ENCODE measurements around the gene PSMB10. TPM values are rescaled to one million over a fixed set of nuclear protein-coding genes. Genes with fewer than 3 reads are reported as not detected.

Gene PSMB10
- total RNA-seq, 1 donor from 2014 or later, result 1.2 TPM

DNA sequence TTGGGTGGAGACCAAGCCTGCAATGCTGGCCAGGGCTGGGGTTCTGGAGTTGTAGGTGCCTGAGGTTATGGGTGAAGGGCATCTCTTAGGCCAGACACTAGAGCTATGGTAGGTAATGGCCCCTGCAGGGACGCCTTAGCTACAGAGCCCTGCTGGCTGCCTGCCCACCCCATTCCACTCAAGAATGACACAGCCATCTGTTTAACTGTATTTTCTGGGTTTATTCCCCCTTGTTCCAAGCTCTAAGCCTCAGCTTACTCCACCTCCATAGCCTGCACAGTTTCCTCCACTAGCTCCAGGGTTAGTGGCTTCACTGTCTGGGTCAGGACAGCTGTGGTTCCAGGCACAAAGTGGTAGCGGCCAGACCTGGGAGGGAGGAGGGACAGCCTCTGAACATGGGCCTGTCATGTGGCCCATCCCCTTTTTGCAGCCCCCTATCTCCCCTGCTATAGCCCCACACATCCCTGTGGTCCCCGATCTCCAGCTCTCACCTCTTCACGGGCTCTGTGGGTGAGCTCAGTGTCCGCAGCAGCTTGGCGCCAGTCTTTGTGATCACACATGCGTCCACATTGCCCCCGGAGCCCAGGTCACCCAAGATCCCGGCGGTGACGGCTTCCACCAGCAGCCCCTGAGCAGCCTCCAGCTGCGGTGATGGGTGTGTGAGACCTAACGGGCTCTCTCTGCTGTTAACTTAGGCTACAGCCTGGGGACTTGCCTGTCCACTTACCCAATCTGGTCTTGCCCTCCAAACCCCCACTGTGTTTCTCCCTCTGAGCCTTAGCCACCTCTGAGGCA lies 2.1 kb downstream of the PSMB10 start:
- DNase-seq (ENCODE audit: low spot score), result no peak
- Mint-ChIP-seq H3K4me1 (peaks cover 21% of the 10 kb centered on the region), H3K4me3 (peak overlapping the region; percentile 100), H3K27me3 (ENCODE audit: insufficient read depth, low read depth) (peaks cover 16% of the 10 kb centered on the region), H3K36me3 (peaks cover 4% of the 10 kb centered on the region), H3K27ac (peak overlapping the region; percentile 2), H3K9me3 (no peaks in the 10 kb centered on the region)
- H3F3A ChIP-seq (ENCODE audit: low read depth), result peaks cover 8% of the 10 kb centered on the region
- no peak overlapping the region for H2AFZ ChIP-seq (replicated peaks)
- no peaks in the 10 kb centered on the region for H3K36me3 ChIP-seq
- H3K27me3 ChIP-seq, result no peaks in the 10 kb centered on the region
- peak overlapping the region; percentile 94 for H3K4me2 ChIP-seq
- peaks cover 12% of the 10 kb centered on the region for H3K4me1 ChIP-seq
- no peak for TF ChIP-seq EZH2phosphoT487 (IDR thresholded peaks at IDR 0.05)
- TF ChIP-seq, protein P1, sequence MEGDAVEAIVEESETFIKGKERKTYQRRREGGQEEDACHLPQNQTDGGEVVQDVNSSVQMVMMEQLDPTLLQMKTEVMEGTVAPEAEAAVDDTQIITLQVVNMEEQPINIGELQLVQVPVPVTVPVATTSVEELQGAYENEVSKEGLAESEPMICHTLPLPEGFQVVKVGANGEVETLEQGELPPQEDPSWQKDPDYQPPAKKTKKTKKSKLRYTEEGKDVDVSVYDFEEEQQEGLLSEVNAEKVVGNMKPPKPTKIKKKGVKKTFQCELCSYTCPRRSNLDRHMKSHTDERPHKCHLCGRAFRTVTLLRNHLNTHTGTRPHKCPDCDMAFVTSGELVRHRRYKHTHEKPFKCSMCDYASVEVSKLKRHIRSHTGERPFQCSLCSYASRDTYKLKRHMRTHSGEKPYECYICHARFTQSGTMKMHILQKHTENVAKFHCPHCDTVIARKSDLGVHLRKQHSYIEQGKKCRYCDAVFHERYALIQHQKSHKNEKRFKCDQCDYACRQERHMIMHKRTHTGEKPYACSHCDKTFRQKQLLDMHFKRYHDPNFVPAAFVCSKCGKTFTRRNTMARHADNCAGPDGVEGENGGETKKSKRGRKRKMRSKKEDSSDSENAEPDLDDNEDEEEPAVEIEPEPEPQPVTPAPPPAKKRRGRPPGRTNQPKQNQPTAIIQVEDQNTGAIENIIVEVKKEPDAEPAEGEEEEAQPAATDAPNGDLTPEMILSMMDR (IDR thresholded peaks at IDR 0.05), result no peak
- TF ChIP-seq EZH2 (IDR thresholded peaks at IDR 0.05), result no peak
- peak overlapping the region; percentile 78 for H3K4me3 ChIP-seq
- no peak overlapping the region for H3K27ac ChIP-seq
- peaks cover 19% of the 10 kb centered on the region for H4K20me1 ChIP-seq (ENCODE audit: low read depth)
- no peaks in the 10 kb centered on the region for H3K9me3 ChIP-seq (ENCODE audit: low read depth)
- H3K79me2 ChIP-seq (ENCODE audit: low read depth), result peaks cover 16% of the 10 kb centered on the region
- H3K9ac ChIP-seq, result no peak overlapping the region

DNA sequence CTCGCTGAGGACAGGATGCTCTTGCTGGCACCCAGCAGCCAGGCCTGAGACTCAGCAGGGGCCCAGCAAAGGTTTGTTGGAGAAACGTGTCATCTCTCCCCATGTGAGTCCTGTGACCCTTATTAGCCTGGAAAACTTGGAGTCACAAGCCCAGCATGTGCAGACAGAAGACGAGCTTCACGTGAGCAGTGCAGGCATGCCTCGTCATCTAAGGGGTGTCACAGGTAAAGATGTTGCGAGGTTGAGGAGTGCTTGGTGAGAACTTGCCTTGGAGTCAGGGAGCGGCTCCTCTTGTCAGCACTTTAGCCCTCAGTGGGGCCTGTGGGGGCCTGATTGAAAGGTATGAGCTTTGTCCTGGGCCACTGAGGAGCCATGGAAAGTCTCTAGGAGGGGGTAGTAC lies 2.8 kb downstream of the PSMB10 start:
- H3K27ac ChIP-seq, result no peak overlapping the region
- peaks cover 16% of the 10 kb centered on the region for H3K79me2 ChIP-seq (ENCODE audit: low read depth)
- H3K4me3 Mint-ChIP-seq, result peak overlapping the region; percentile 100

DNA sequence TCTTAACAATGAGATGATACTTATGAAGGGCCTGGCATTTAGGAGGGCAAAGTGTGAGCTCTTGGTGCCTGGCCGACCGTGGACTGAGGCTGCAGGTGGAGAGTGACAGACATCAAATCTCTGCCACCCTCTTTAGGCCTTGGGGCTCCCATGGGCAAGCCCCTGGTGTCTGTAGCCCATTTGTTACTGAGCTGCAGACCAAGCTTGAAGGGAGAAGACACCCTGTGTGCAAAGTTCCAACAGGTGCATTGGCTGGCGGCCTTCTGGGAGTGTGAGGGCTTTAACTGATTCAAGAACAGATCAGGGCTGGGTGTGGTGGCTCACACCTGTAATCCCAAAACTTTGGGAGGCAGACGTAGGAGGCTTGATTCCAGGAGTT lies 4.2 kb downstream of the PSMB10 start:
- Mint-ChIP-seq H3K27ac (no peak overlapping the region), H3K9me3 (no peaks in the 10 kb centered on the region), H3K36me3 (peaks cover 5% of the 10 kb centered on the region), H3K4me1 (peaks cover 21% of the 10 kb centered on the region), H3K4me3 (no peak overlapping the region), H3K27me3 (ENCODE audit: insufficient read depth, low read depth) (peaks cover 15% of the 10 kb centered on the region)
- Histone ChIP-seq H3K27me3 (no peaks in the 10 kb centered on the region), H2AFZ (replicated peaks) (no peak overlapping the region), H3K36me3 (no peaks in the 10 kb centered on the region), H3F3A (ENCODE audit: low read depth) (peaks cover 8% of the 10 kb centered on the region), H3K79me2 (ENCODE audit: low read depth) (peaks cover 13% of the 10 kb centered on the region), H3K4me3 (no peak overlapping the region), H3K9ac (no peak overlapping the region), H3K27ac (no peak overlapping the region), H4K20me1 (ENCODE audit: low read depth) (peaks cover 27% of the 10 kb centered on the region), H3K4me2 (no peak overlapping the region), H3K4me1 (peaks cover 12% of the 10 kb centered on the region), H3K9me3 (ENCODE audit: low read depth) (no peaks in the 10 kb centered on the region)
- DNase-seq (ENCODE audit: low spot score), result no peak
- no peak for TF ChIP-seq EZH2 (IDR thresholded peaks at IDR 0.05)
- no peak for TF ChIP-seq EZH2phosphoT487 (IDR thresholded peaks at IDR 0.05)
- TF ChIP-seq, protein P1 (IDR thresholded peaks at IDR 0.05), result no peak

More for the DNA sequence above, 2.8 kb downstream of the PSMB10 start:
- DNase-seq (ENCODE audit: low spot score), result no peak
- H3K36me3 ChIP-seq, result no peaks in the 10 kb centered on the region
- Mint-ChIP-seq H3K4me1 (peaks cover 21% of the 10 kb centered on the region), H3K36me3 (peaks cover 2% of the 10 kb centered on the region), H3K27me3 (ENCODE audit: insufficient read depth, low read depth) (peaks cover 15% of the 10 kb centered on the region), H3K27ac (no peak overlapping the region), H3K9me3 (no peaks in the 10 kb centered on the region)
- H3K4me1 ChIP-seq, result peaks cover 12% of the 10 kb centered on the region
- no peaks in the 10 kb centered on the region for H3K27me3 ChIP-seq
- no peak overlapping the region for H3K4me2 ChIP-seq
- H3K4me3 ChIP-seq, result no peak overlapping the region
- H3K9ac ChIP-seq, result no peak overlapping the region
- no peak overlapping the region for H2AFZ ChIP-seq (replicated peaks)
- peaks cover 21% of the 10 kb centered on the region for H4K20me1 ChIP-seq (ENCODE audit: low read depth)
- peaks cover 8% of the 10 kb centered on the region for H3F3A ChIP-seq (ENCODE audit: low read depth)
- H3K9me3 ChIP-seq (ENCODE audit: low read depth), result no peaks in the 10 kb centered on the region
- TF ChIP-seq EZH2phosphoT487 (IDR thresholded peaks at IDR 0.05) (no peak), EZH2 (IDR thresholded peaks at IDR 0.05) (no peak)
- TF ChIP-seq, protein P1 (IDR thresholded peaks at IDR 0.05), result no peak
